ENCODE data around the gene NUDT4.
"Not testable (repeated sequence)": the region's sequence is repeated elsewhere in the genome, so short reads cannot be mapped to it uniquely, and the experiment has no call there.

NUDT4 gene

DNA sequence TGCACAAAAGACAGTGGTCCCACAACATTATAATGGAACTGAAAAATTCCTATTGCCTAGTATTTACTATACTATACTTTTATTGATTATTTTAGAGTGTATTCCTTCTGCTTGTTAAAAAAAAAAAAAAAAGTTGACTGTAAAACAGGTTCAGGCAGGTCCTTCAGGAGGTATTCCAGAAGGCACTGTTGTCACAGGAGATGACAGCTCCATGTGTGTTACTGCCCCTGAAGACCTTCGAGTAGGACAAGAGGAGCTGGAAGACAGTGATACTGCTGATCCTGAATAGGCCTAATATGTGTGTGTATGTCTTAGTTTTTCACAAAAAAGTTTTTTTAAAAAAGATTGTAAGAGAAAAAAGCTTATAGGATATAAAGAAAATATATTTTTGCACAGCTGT, 51.7 kb downstream of the NUDT4 start:
- no peak for DNase-seq (ENCODE audit: low read depth in 3 of 3)

DNA sequence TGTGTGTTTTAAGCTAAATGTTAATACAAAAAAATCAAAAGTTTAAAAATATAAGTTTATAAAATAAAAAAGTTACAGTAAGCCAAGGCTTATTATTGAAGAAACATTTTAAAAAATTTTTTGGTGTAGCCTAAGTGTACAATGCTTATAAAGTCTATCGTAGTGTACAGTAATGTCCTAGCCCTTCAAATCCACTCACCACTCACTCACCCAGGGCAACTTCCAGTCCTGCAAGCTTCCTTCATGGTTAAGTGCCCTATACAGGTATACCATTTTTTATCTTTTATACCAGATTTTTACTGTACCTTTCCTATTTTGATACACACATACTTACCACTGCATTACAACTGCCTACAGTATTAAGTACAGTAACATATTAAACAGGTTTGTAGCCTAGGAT, 52.1 kb downstream of the NUDT4 start:
- DNase-seq (ENCODE audit: low read depth in 3 of 3): no peak

DNA sequence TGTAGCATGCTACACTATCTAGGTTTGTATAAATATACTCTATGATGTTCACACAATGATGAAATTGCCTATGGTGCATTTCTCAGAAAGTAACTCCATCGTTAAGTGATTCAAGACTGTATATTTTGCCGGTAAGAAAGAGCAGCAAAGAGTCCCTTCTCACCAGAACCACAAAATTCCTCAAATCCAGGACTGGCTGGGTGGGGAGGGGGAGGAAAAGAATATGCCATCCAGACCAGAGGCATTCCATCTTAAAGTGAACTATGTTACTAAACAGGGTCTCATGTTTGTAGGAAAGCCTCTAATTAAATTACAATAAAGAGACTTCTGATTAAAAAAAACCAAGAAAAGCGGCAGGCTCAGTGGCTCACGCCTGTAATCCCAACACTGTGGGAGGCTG, 52.6 kb downstream of the NUDT4 start:
- no peak for DNase-seq (ENCODE audit: low read depth in 3 of 3)

DNA sequence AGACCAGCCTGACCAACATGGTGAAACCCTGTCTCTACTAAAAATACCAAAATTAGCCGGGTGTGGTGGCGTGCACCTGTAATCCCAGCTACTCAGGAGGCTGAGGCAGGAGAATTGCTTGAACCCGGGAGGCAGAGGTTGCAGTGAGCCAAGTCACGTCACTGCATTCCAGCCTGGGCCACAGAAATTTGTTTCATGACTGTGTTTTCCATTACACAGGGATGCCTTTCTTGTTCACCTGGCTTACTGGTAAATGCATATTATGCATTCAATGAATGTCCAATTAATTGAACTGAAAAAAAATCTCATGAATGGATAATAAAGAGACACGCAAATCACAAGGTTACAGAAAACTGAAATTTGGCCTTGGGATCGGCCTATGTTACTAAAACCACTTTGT, 54.3 kb downstream of the NUDT4 start:
- not testable (repeated sequence) for DNase-seq (ENCODE audit: low read depth in 3 of 3)

DNA sequence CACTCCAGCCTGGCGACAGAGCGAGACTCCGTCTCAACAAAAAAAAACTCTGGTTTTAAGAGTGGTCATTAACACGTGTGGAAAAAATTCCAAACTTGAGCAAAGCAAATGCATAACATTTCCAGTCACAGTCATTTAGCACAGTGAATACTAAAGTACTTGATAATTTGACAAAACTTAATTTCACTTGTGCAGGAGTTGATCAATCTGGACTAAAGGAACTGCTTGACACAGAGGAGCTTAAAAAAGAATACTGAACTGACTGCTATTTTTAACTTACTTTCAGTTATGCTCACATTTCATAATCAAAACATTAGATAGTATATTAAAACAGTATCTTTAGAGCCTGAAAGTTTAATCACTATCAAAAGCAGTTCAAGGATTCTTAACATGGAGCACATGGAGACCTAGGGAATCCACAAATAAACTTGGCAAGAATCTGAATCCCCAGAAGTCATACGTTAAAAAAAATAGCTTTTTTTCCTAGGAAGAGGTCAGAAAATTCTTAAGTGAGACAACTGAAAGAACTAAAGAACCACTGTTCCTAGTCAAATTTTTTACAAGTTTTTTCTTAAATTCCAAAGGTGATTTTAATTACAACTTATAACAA, 56.6 kb downstream of the NUDT4 start:
- no peak for DNase-seq (ENCODE audit: low read depth in 3 of 3)

DNA sequence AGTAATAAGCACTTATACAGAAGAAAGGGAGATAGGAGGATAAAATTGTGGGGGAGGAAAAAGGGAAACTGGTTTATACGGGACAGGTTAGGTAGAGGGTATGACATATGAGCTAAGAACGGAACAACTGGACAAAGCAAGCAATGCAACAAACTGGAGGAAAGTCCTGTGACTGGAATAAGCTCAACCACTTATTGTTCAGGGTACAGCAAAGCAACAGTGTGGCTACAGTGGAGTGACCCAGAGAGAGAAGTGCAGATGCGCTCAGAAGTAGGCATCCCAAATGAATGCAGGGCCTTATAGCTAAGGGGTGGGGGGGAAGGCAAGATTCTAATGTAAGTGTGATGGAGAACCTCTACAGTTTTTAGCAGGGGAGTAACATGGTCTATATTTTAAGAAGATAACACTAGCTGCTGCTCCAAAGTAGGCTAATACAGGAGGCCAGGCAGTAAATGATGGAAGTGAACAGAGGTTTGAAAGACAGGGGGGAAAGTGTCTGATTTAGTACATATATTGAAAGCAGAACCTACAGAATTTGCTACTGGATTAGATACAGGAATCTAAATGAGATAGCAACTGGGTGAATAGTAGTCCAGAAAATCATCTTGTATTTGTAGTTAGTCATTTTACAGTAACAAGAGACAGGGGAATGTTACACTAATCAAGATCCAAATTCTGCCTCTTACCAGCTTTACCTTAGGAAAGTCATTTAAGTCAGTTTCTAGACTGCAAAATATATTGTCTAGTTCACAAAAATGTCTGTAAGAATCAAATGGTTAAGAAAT, 60.7 kb downstream of the NUDT4 start:
- no peak for DNase-seq (ENCODE audit: low read depth in 3 of 3)

DNA sequence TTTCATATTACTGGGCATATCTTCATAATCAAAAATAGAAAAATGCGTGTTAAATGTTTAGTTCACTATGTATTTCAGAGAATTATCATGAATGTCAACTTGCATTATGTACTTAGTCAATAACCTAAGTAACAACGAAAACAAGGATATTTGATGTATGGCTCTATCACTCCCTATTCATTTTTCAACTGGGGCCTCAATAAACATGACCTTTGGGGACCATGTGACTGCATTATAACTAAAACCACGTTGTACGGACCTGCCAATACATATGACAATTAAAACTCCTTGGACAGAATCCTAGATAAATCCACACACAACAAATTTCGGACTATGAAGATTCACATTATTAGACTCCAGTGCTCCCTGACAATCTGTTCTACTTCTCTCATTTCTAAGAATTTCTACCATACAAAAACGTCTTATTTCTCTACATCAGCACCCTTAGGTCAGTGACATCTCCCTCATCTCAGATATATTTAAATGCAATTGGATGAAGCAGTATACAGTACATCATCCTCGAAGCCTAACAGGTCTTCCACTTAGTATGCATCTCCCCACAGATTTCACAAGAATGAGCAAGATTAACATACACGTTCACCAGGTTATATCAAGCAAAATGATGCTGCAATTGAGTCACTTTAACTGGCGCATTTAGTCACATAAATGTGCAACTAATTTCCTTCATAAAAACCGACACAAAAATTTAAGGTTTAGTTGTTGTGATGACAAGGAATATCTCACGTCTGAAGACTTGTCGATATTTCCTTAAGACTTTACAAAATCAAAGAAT, 62.5 kb downstream of the NUDT4 start:
- DNase-seq (ENCODE audit: low read depth in 3 of 3): no peak

DNA sequence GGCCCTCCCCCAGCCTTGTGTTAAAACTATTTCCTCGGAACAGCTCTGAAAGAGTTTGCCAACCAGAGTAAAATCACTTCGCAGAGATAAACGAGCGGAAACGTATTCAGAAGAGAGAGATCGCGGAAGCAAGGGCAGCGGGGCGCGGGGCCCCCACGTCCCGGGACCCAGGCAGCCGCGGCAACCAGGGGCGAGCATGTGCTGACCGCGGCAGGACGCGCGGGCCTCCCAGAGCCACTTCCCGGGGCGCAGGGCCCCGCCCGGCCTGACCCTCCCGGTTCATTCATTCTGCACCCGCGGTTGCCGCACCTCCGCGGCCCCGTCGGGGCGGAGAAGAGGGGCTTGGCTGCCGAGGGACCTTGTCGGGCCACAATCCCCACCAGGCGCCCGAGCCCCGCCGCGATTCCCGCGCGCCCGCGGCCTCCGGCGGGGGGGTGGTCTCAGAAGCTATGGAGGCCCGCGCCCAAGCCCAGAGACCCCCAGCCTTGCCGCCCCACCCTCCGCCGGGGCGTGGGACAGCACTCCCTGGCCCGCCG, 63.4 kb downstream of the NUDT4 start:
- DNase-seq (ENCODE audit: low read depth in 3 of 3): no peak

DNA sequence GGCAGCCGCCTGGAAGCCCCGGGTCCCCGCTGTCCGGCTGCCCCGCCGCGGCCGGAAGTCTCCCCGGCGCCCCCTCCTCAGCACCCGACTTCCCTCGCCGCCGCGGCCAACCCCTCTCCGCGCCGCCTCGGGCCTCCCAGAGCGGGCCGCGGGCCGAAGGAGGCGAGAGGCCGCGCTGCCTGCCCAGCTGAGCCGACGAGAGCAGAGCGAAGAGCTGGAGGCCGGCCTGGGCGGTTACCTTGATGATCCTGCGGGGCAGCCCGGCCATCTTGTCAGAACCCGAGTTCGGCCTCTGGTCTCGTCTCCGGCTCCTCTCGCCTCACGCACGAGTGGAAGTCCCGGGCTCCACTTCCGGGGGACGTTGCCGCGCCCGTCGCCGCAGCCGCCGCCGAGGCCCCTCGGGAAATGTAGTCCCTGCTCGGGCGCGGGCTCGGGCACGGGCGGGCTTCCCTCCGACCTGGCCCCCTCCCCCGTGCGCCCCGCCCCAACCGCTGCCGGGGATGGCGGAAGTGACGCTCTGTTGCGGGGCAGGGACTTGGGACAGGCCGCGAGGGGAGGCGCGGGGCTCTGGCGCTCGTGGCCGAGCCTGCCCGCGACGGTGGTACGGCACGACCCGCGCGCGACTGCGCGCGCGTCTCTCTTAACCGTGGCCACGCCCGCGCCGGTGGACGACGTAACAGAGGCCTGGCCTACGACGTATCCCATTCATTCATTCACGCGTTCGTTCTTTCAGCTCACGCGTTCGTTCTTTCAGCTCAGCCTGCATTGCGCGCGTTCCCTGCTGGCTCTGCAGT, 64.1 kb downstream of the NUDT4 start, which contains the start of gene UBE2N:
TSS of gene UBE2N (minus strand) at position 331 of the 794 bp plus-strand sequence. CDS start at position 268, 63 bp downstream.
- DNase-seq (ENCODE audit: low read depth in 3 of 3): peak; percentile 91 to 95 (median 92)

DNA sequence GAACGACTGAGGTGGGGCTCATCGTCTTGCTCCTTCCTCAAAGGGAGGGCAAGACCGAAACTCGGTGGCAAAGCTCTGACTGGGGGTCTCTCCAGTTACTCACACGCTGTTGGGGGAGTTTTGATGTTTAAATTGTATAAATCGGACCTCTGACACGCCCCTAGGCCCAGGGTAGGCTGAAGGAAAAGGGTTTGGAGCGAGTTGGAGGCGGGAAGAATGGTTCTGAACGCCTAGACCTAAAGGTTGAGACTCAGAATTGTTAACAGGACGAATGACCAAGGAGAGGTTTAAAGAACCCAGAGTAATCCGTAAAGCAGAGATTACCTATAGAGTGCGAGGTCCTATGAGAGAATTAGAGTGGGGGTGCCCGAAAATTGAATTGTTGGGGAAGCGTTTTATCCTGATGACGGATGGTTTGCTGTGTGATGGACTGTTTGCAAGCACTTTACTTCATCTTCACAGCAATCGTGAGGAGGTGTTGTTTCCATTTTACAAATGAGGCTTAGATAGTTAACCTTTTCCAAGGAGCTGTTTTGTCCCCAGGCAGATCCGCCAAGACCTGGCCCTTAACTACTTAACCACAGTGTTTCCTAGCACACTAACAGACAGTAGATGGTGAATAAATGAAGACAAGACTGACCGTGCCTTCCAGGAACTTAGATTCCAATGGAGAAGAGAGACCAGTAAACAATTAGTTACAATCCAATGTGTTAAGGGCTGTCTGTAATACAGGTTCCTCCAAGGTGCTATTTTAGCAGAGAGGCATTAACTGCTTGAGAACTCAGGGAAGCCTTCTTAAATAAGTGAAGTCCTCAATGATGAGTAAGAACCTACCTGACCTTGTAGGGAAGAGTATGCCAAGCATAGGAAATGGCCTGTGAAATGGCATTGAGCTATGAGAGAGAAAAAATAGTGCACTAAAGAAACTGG, 65.0 kb downstream of the NUDT4 start:
- no peak for DNase-seq (ENCODE audit: low read depth in 3 of 3)

DNA sequence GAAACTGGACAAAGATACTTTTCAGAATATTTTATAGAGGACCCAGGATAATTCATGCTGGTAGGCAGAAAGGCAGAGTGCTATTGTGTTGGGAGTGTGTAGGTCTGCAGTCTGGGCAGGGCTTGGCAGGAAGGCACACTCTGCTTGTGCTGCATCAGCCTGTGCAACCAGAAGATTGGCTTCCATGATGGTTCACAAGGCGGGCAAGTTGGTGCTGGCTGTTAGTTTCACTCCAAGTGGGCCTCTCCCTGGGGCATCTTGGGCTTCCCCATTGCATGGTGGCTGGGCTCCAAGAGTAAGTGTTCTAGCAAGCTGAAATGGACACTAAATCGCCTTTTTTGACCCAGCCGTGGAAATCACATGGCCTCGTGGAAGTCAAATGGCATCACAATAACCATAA, 65.9 kb downstream of the NUDT4 start:
- no peak for DNase-seq (ENCODE audit: low read depth in 3 of 3)

DNA sequence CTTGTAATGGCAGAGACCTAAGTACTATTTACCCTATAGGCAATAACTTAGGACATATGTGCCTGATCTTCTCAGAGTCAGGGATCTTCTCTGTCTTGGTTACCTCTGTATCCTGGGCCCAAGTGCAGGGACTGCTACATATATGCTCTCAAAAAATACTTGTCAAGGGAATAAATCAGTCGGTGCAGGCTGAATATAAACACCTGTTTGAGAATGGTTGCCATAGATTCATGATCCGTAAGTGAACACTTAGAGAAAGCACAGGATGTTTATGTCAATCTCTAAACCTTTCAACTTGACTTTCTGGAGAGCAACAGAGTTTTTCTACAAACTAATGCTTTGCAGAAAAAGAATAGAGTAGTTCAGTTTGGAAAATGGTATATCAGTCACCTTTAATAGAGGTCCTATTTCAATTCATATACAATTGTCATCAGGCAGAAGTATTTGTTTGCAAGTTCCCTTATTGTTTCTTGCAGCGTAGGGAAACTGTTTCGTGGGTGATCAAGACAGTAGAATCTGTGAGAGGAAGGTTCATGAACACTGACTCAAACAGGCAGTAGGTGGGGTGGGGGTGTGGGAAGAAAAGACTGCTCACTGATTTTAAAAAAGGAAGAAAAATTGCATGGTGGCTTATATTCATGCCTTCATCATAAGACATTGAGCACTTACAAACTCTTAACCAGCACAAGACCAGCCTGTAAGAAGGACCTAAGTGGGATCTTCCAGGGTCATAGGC, 70.0 kb downstream of the NUDT4 start:
- DNase-seq (ENCODE audit: low read depth in 3 of 3): no peak

DNA sequence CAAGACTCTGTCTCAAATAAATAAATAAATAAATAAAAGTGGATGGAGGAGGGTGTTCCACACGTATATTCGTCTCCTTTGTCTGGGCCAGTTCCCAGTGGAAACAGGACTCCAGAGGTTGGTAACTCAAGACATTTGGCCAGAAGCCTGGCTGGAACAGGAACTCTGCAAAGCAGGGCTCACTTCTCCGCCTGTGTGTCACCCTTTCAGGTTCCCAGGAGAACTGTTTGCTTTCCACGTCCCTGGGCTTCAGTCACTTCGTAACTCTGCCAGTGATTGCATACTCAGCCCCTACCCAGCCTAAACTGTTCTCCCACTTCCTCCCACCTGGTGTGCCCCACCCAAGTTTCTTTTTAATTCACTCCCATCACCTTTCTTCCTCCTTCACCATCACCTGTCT, 71.1 kb downstream of the NUDT4 start:
- no peak for DNase-seq (ENCODE audit: low read depth in 3 of 3)

DNA sequence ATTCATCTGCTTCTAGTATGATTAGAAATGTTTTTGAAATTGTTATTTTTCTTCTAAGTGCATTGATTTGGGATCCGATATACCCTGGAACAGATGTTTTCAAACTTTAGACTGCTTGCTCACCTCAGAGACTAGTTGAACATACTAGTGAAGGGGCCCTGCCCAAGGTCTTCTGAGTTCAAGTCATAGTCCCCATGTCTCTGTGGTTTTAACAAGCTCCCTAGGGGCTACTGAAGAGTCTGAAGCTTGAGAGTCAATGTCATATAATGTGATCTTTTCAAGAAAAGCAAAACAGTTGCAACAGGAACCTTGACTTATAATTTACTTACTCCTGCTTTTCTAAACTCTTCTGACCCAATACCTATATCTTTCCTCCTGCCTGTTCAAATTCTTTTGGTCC, 71.6 kb downstream of the NUDT4 start:
- DNase-seq (ENCODE audit: low read depth in 3 of 3): no peak

DNA sequence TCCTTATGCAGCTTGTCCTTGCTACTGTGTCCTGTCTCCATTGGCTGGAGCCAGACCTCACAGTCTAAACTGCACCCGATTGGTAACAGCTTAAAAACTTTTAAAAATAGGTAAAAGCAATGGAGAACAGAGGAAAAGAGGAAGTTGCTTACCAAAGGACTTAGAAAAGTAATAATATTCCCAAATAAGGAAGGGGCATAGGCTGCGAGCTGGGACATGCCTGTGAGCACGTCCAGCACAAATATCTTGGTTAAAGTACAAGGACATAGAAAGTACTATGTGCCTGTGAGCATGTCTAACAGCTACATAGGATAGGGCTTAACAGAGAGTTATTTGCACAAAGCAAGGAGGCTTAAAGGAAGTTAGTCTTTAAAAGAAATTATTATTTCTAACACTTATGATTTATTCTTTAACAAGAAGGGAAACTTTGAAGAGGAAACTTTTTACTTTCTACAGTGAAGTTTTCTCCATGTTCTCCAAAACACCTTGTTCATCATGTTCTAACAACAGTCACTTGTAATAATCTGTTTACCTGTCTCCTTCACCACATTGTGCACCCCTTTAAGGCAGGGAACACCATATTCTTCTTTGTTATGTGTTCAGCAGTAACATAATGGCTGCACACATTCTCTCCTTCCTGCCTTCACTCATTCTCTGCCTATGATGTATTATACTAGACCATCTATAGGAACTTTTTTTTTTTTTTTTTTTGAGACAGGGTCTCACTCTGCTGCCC, 73.9 kb downstream of the NUDT4 start:
- DNase-seq (ENCODE audit: low read depth in 3 of 3): no peak

DNA sequence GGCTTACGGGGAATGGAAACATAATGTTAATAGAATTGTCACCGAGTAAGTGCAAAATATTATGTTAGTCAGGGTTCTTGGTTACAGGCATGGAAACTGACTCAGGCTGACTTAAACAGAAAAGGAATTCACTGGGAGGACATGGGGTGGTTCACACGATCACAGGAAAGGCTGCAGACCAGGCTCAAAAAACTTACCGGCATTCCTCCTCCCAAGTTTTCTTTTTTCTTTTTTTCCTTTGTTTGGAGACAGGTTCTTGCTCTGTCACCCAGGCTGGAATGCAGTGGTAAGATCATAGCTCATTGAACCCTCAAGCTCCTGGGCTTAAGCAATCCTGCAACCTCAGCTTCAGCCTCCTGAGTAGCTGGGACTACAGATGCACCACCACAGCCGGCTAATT, 75.9 kb downstream of the NUDT4 start:
- no peak for DNase-seq (ENCODE audit: low read depth in 3 of 3)

DNA sequence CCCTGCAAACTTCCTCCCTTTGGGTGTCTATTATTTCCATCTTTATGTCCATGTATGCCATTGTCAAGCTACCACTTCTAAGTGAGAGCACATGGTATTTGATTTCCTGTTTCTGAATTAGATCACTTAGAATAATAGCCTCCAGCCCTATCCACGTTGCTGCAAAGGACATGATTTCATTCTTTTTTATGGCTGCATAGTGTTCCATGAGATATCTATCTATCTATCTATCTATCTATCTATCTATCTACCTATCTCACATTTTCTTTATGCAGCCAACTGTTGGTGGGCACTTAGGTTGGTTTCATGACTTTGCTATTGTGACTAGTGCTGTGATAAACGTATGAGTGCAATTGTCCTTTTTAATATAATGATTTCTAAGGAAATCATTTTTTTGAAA, 78.4 kb downstream of the NUDT4 start:
- DNase-seq (ENCODE audit: low read depth in 3 of 3): no peak
